SK-N-SH (cell line): Measurements from ENCODE around the gene MAML3. TPM values are rescaled to one million over a fixed set of nuclear protein-coding genes. Genes with fewer than 3 reads are reported as not detected.

Source experiments
- CTCF ChIA-PET: fragments of 300-600, 350-600 bp; formaldehyde crosslinking; extraction: SDS; loops from one replicate; lab custom pipeline; 2021; lab: Yijun Ruan, JAX
- POLR2A ChIA-PET: fragments of 350-600 bp; sonication (Branson Sonifier 250); formaldehyde crosslinking; extraction: SDS; loops from one replicate; lab custom pipeline; 2020; ENCODE audit warnings: antibody characterized with exemption, inconsistent platforms; lab: Yijun Ruan, JAX
- DNase-seq: peaks from one replicate; pipeline ENCODE4 v3.0.0; 2012
- H2AFZ ChIP-seq: fragments of 200-600 bp; sonication (generic); 2 replicates; pipeline ENCODE4 v1.8.1; 2016; ENCODE audit warnings: antibody characterized with exemption, mild to moderate bottlenecking, low read depth
- H3F3A ChIP-seq: fragments of 200-600 bp; sonication (generic); replicated peaks from 2 replicates; pipeline ENCODE3; 2016; ENCODE audit warnings: antibody characterized with exemption, mild to moderate bottlenecking; ENCODE audit not compliant: insufficient read depth
- H3K27ac ChIP-seq, 2 experiments: fragments of 200-500 bp in 1 of 2; fragments of 200-600 bp in 1 of 2; sonication (Bioruptor generic) in 1 of 2; sonication (generic), shearing (Covaris generic) in 1 of 2; 2 replicates each; pipeline versions ENCODE4 v1.5.1 to v1.6.1; 2014 to 2016; ENCODE audit warnings: low read depth in 2 of 2, inconsistent platforms in 1 of 2, low read length in 1 of 2, mild to moderate bottlenecking in 1 of 2, mixed read lengths in 1 of 2
- H3K27me3 ChIP-seq: fragments of 200-600 bp; sonication (generic), shearing (Covaris generic); 2 replicates; pipeline ENCODE4 v1.6.1; 2016; ENCODE audit warnings: mixed run types; ENCODE audit not compliant: insufficient read depth
- H3K36me3 ChIP-seq, 2 experiments: fragments of 200-500 bp in 1 of 2; fragments of 200-600 bp in 1 of 2; sonication (Bioruptor generic) in 1 of 2; sonication (generic) in 1 of 2; replicated peaks in 1 of 2; 2 replicates each; pipeline versions ENCODE3 to v1.5.1; 2014 to 2016; ENCODE audit warnings: low read length in 1 of 2, mild to moderate bottlenecking in 1 of 2; ENCODE audit not compliant: insufficient read depth in 2 of 2, control insufficient read depth in 1 of 2
- H3K4me1 ChIP-seq, 2 experiments: fragments of 200-500 bp in 1 of 2; fragments of 200-600 bp in 1 of 2; sonication (Bioruptor generic) in 1 of 2; sonication (generic), shearing (Covaris generic) in 1 of 2; 2 replicates each; pipeline versions ENCODE4 v1.5.1 to v1.6.1; 2014 to 2016; ENCODE audit warnings: low read depth in 1 of 2, low read length in 1 of 2, mixed run types in 1 of 2; ENCODE audit not compliant: insufficient read depth in 2 of 2, control insufficient read depth in 1 of 2
- H3K4me2 ChIP-seq: fragments of 200-600 bp; sonication (generic), shearing (Covaris generic); 2 replicates; pipeline ENCODE4 v1.6.1; 2017; ENCODE audit warnings: mixed run types
- H3K4me3 ChIP-seq, 2 experiments: fragments of 200-500 bp in 1 of 2; fragments of 200-600 bp in 1 of 2; sonication (Bioruptor generic) in 1 of 2; sonication (generic), shearing (Covaris generic) in 1 of 2; 2 replicates each; pipeline versions ENCODE4 v1.5.1 to v1.8.1; 2014 to 2016; ENCODE audit warnings: low read depth in 2 of 2, inconsistent platforms in 1 of 2, low read length in 1 of 2, mild to moderate bottlenecking in 1 of 2, mixed read lengths in 1 of 2, moderate library complexity in 1 of 2
- H3K79me2 ChIP-seq: fragments of 200-600 bp; sonication (generic); 2 replicates; pipeline ENCODE4 v1.8.1; 2017; ENCODE audit warnings: mild to moderate bottlenecking; ENCODE audit not compliant: insufficient read depth
- H3K9ac ChIP-seq: fragments of 200-600 bp; sonication (generic); 2 replicates; pipeline ENCODE4 v1.6.1; 2017; ENCODE audit warnings: mixed run types
- H3K9me2 ChIP-seq: fragments of 200-600 bp; sonication (generic); 2 replicates; pipeline ENCODE4 v1.6.1; 2017; ENCODE audit warnings: mixed run types
- H3K9me3 ChIP-seq: fragments of 200-600 bp; sonication (generic); 2 replicates; pipeline ENCODE4 v1.6.1; 2017; ENCODE audit warnings: mixed run types, mild to moderate bottlenecking, moderate library complexity
- H4K20me1 ChIP-seq: fragments of 200-600 bp; sonication (generic); 2 replicates; pipeline ENCODE4 v1.6.1; 2017; ENCODE audit warnings: mild to moderate bottlenecking, mixed run types; ENCODE audit not compliant: insufficient read depth
- EP300 ChIP-seq, 2 experiments: IDR thresholded peaks; 2 replicates each; pipeline versions ENCODE4 v1.4.0 to v1.6.1; 2012; ENCODE audit warnings: borderline replicate concordance in 1 of 2, low read depth in 1 of 2, low read length in 1 of 2
- EZH2phosphoT487 ChIP-seq: fragments of 200-600 bp; sonication (generic); IDR thresholded peaks from 2 replicates; pipeline ENCODE4 v1.6.1; 2017; ENCODE audit warnings: low read depth, mixed run types, mild to moderate bottlenecking, antibody characterized with exemption, moderate library complexity, borderline replicate concordance
- FOSL2 ChIP-seq: IDR thresholded peaks from 2 replicates; pipeline ENCODE4 v1.4.0; 2012; ENCODE audit warnings: low read depth, mild to moderate bottlenecking, moderate library complexity, borderline replicate concordance
- FOXJ3 ChIP-seq: sonication (generic); formaldehyde crosslinking; IDR thresholded peaks from 2 replicates; pipeline ENCODE4 v1.5.1; 2020; ENCODE audit warnings: mild to moderate bottlenecking, missing genetic modification reagents
- FOXM1 ChIP-seq: IDR thresholded peaks from 2 replicates; pipeline ENCODE4 v1.4.0; 2012; ENCODE audit warnings: low read depth, mild to moderate bottlenecking
- GABPA ChIP-seq: IDR thresholded peaks from 2 replicates; pipeline ENCODE4 v1.4.0; 2012; ENCODE audit warnings: low read depth, mild to moderate bottlenecking
- GATA2 ChIP-seq: sonication (generic); formaldehyde crosslinking; IDR thresholded peaks from 2 replicates; pipeline ENCODE4 v1.5.0; 2020; ENCODE audit warnings: mild to moderate bottlenecking, missing genetic modification reagents
- IRF3 ChIP-seq: fragments of 150-350 bp; IDR thresholded peaks from 2 replicates; pipeline ENCODE4 v1.6.1; 2016; ENCODE audit warnings: mild to moderate bottlenecking, low read depth, low read length
- MEF2A ChIP-seq: IDR thresholded peaks from 2 replicates; pipeline ENCODE4 v1.4.0; 2012; ENCODE audit warnings: low read depth, borderline replicate concordance
- NFIC ChIP-seq: IDR thresholded peaks from 2 replicates; pipeline ENCODE4 v1.4.0; 2012; ENCODE audit warnings: borderline replicate concordance
- POLR2AphosphoS5 ChIP-seq: IDR thresholded peaks from 2 replicates; pipeline ENCODE4 v1.6.1; 2012; ENCODE audit warnings: low read depth, low read length
- RAD21 ChIP-seq: IDR thresholded peaks from 2 replicates; pipeline ENCODE4 v1.6.1; 2012; ENCODE audit warnings: mild to moderate bottlenecking, low read length
- REST ChIP-seq: IDR thresholded peaks from 2 replicates; pipeline ENCODE4 v1.6.1; 2012; ENCODE audit warnings: mild to moderate bottlenecking, low read depth, low read length, moderate library complexity
- SIN3A ChIP-seq: IDR thresholded peaks from 2 replicates; pipeline ENCODE4 v1.6.1; 2012; ENCODE audit warnings: low read depth, mild to moderate bottlenecking, low read length, moderate library complexity, borderline replicate concordance
- TCF12 ChIP-seq: IDR thresholded peaks from 2 replicates; pipeline ENCODE4 v1.4.0; 2012
- USF1 ChIP-seq: IDR thresholded peaks from 2 replicates; pipeline ENCODE4 v1.4.0; 2012; ENCODE audit warnings: low read depth, borderline replicate concordance
- USF2 ChIP-seq: fragments of 150-350 bp; IDR thresholded peaks from 2 replicates; pipeline ENCODE4 v1.6.1; 2017; ENCODE audit warnings: antibody characterized with exemption, low read length, low read depth, borderline replicate concordance
- YY1 ChIP-seq: IDR thresholded peaks from 2 replicates; pipeline ENCODE4 v1.4.0; 2012; ENCODE audit warnings: low read depth, mild to moderate bottlenecking
- WGBS: methylation state at CpG from one replicate; pipeline ENCODE4 v1.1.6; 2017; ENCODE audit warnings: low lambda C conversion rate; 5-methylcytosine and 5-hydroxymethylcytosine counted together
- polyA plus RNA-seq, 3 experiments: library from polyadenylated mRNA; depleted of rRNA; stranded (reverse); fragments of >200 nt; gene quantifications; 2 replicates each; pipeline ENCODE4 v1.2.3, GENCODE V29; 2012

MAML3 gene
- polyA plus RNA-seq, 1 of the 3 experiments (the other 2 are of a cell fraction), result 5.3 TPM

GRCh38 chr4:139773560-139774318 lies 380.2 kb downstream of the MAML3 start:
- Histone ChIP-seq H3K27me3 (no peaks in the 10 kb centered on the region), H3K9me2 (no peaks in the 10 kb centered on the region), H4K20me1 (no peaks in the 10 kb centered on the region), H3F3A (no peaks in the 10 kb centered on the region), H3K4me1 (peaks cover 0 to 44% of the 10 kb centered on the region in 2 experiments; a peak in 2 of 4 replicates), H3K79me2 (no peaks in the 10 kb centered on the region), H2AFZ (no peak overlapping the region), H3K27ac (peak overlapping the region in 1 of 2 experiments; percentile 97; a peak in 2 of 4 replicates), H3K9me3 (no peaks in the 10 kb centered on the region), H3K36me3 (no peaks in the 10 kb centered on the region), H3K9ac (no peak overlapping the region), H3K4me3 (no peak overlapping the region), H3K4me2 (no peak overlapping the region)
- no peak for DNase-seq
- WGBS, result 91% methylated on average over 6 of the region's 6 CpGs
- ChIA-PET POLR2A (no interaction called here), CTCF (interaction anchor here (1.0 kb wide), 1 partner anchor 10 kb away, joined by 3 read pairs; no protein-coding TSS in a partner anchor)
- TF ChIP-seq TCF12 (no peak), NFIC (peak; percentile 25; the same call in 1 of the 2 replicates), IRF3 (no peak)

GRCh38 chr4:139770361-139770760 lies 383.6 kb downstream of the MAML3 start:
- H3K4me3 ChIP-seq, result no peak overlapping the region
- DNase-seq, result no peak
- H4K20me1 ChIP-seq, result no peaks in the 10 kb centered on the region
- H3K27me3 ChIP-seq, result no peaks in the 10 kb centered on the region
- H3K4me1 ChIP-seq, result peaks cover 0 to 15% of the 10 kb centered on the region in 2 experiments; a peak in 2 of 4 replicates
- ChIA-PET CTCF (interaction anchor here (1.0 to 1.1 kb wide), 2 partner anchors 30 to 70 kb away, joined by 3 read pairs; no protein-coding TSS in a partner anchor), POLR2A (interaction anchor here (1.2 kb wide), 1 partner anchor 9 kb away, joined by 3 read pairs; no protein-coding TSS in a partner anchor)
- H3K27ac ChIP-seq, result peak overlapping the region in 1 of 2 experiments; percentile 31; a peak in 1 of 4 replicates
- H3K9ac ChIP-seq, result no peak overlapping the region
- no peaks in the 10 kb centered on the region for H3K9me3 ChIP-seq
- H3K79me2 ChIP-seq, result no peaks in the 10 kb centered on the region
- H3F3A ChIP-seq, result peaks cover 2% of the 10 kb centered on the region
- H3K4me2 ChIP-seq, result no peak overlapping the region
- no peaks in the 10 kb centered on the region for H3K9me2 ChIP-seq
- H3K36me3 ChIP-seq, result no peaks in the 10 kb centered on the region
- WGBS, result 96% methylated on average over 4 of the region's 4 CpGs
- no peak overlapping the region for H2AFZ ChIP-seq
- TF ChIP-seq IRF3 (no peak), GATA2 (CRISPR knock-in tag) (no peak), GABPA (no peak), RAD21 (no peak), EZH2phosphoT487 (no peak), SIN3A (no peak), FOXJ3 (CRISPR knock-in tag) (no peak), YY1 (no peak), POLR2AphosphoS5 (no peak), EP300 (IDR thresholded peaks at IDR 0.05; ENCODE audit: borderline replicate concordance in 1 of 2, low read depth in 1 of 2, low read length in 1 of 2) (no peak), USF2 (no peak), MEF2A (no peak), REST (no peak), FOSL2 (no peak), FOXM1 (no peak), USF1 (no peak)
